Sigmoid colon (tissue), 4 donors: ENCODE data around the gene MRPL24.

Experiments used
- CTCF ChIP-seq, 4 experiments: fragments of 450-650 bp in 3 of 4; fragments of 200-600 bp in 1 of 4; IDR thresholded peaks; one replicate each; pipeline ENCODE4 v1.5.1; 2016 to 2019; ENCODE audit warnings: antibody characterized with exemption in 4 of 4, mild to moderate bottlenecking in 3 of 4, moderate library complexity in 2 of 4
- POLR2A ChIP-seq, 2 donors: fragments of 450-650 bp; IDR thresholded peaks; one replicate each; pipeline ENCODE4 v1.6.1; 2016; ENCODE audit warnings: antibody characterized with exemption in 2 of 2, mild to moderate bottlenecking in 2 of 2, moderate library complexity in 2 of 2
- POLR2AphosphoS5 ChIP-seq, 4 donors: sonication (generic); formaldehyde crosslinking; IDR thresholded peaks; one replicate each; pipeline ENCODE4 v1.6.1; 2017; ENCODE audit warnings: antibody characterized with exemption in 4 of 4

DNA sequence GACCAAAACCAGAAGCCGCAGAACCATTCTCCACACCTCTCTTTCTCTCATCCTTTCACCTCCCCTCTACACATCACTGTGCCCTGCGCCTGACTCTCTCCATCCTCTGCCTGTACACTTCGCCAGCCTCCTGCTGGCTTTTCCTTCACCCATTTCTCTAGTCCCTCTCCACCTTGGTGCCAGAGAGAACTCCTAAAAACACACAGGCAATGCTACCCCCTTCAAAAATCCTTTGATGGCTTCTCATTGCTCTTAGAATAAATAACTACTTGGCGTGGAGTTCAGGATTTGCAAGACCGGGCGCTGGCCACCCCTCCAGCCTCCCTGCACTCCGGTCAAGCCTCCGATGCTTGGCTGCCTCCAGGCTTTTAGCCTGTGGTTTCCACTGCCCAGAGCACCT, 44.1 kb downstream of the MRPL24 start:
- TF ChIP-seq POLR2AphosphoS5 (IDR thresholded peaks at IDR 0.05): no peak
- no peak for TF ChIP-seq CTCF (IDR thresholded peaks at IDR 0.05)
- TF ChIP-seq POLR2A (IDR thresholded peaks at IDR 0.05): no peak
